ENCODE data around the gene RC3H1. TPM values are rescaled to one million over a fixed set of nuclear protein-coding genes. Genes with fewer than 3 reads are reported as not detected.

RC3H1 gene
- total and polyA plus RNA-seq, 4 donors, result 2.0 to 20.7 (median 9.7) TPM

- peak overlapping the region; percentile 21 to 48 (median 46) for H3K4me3 ChIP-seq (ENCODE audit: low read depth in 1 of 3, low read length in 3 of 3)
- TF ChIP-seq FOXA2 (IDR thresholded peaks at IDR 0.05), result no peak
- TF ChIP-seq, protein P1, sequence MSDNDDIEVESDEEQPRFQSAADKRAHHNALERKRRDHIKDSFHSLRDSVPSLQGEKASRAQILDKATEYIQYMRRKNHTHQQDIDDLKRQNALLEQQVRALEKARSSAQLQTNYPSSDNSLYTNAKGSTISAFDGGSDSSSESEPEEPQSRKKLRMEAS (IDR thresholded peaks at IDR 0.05), result peak; percentile 65
- TF ChIP-seq RAD21 (IDR thresholded peaks at IDR 0.05), result peak in 1 of 2 donors; percentile 25
- TF ChIP-seq RXRA (IDR thresholded peaks at IDR 0.05), result peak; percentile 73 to 77
- TF ChIP-seq SP1 (IDR thresholded peaks at IDR 0.05), result peak; percentile 85
- peak; percentile 77 to 84 for TF ChIP-seq HNF4A (conservative IDR thresholded peaks at IDR 0.05)
- TF ChIP-seq YY1 (IDR thresholded peaks at IDR 0.05), result peak; percentile 58
- TF ChIP-seq EGR1 (IDR thresholded peaks at IDR 0.05; ENCODE audit: low read depth in 2 of 2), result no peak
- TF ChIP-seq, protein P2, sequence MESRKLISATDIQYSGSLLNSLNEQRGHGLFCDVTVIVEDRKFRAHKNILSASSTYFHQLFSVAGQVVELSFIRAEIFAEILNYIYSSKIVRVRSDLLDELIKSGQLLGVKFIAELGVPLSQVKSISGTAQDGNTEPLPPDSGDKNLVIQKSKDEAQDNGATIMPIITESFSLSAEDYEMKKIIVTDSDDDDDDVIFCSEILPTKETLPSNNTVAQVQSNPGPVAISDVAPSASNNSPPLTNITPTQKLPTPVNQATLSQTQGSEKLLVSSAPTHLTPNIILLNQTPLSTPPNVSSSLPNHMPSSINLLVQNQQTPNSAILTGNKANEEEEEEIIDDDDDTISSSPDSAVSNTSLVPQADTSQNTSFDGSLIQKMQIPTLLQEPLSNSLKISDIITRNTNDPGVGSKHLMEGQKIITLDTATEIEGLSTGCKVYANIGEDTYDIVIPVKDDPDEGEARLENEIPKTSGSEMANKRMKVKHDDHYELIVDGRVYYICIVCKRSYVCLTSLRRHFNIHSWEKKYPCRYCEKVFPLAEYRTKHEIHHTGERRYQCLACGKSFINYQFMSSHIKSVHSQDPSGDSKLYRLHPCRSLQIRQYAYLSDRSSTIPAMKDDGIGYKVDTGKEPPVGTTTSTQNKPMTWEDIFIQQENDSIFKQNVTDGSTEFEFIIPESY (IDR thresholded peaks at IDR 0.05), result peak; percentile 26
- no peak for TF ChIP-seq NR2F2 (IDR thresholded peaks at IDR 0.05)
- TF ChIP-seq FOXA1 (IDR thresholded peaks at IDR 0.05), result no peak
- TF ChIP-seq ATF3 (IDR thresholded peaks at IDR 0.05), result no peak
- TF ChIP-seq, protein P3, sequence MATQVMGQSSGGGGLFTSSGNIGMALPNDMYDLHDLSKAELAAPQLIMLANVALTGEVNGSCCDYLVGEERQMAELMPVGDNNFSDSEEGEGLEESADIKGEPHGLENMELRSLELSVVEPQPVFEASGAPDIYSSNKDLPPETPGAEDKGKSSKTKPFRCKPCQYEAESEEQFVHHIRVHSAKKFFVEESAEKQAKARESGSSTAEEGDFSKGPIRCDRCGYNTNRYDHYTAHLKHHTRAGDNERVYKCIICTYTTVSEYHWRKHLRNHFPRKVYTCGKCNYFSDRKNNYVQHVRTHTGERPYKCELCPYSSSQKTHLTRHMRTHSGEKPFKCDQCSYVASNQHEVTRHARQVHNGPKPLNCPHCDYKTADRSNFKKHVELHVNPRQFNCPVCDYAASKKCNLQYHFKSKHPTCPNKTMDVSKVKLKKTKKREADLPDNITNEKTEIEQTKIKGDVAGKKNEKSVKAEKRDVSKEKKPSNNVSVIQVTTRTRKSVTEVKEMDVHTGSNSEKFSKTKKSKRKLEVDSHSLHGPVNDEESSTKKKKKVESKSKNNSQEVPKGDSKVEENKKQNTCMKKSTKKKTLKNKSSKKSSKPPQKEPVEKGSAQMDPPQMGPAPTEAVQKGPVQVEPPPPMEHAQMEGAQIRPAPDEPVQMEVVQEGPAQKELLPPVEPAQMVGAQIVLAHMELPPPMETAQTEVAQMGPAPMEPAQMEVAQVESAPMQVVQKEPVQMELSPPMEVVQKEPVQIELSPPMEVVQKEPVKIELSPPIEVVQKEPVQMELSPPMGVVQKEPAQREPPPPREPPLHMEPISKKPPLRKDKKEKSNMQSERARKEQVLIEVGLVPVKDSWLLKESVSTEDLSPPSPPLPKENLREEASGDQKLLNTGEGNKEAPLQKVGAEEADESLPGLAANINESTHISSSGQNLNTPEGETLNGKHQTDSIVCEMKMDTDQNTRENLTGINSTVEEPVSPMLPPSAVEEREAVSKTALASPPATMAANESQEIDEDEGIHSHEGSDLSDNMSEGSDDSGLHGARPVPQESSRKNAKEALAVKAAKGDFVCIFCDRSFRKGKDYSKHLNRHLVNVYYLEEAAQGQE (IDR thresholded peaks at IDR 0.05), result peak; percentile 61
- peak; percentile 1 for TF ChIP-seq HNF4G (IDR thresholded peaks at IDR 0.05)
- TF ChIP-seq GABPA (IDR thresholded peaks at IDR 0.05 in 1 of 2, conservative IDR thresholded peaks at IDR 0.05 in 1 of 2), result peak in 1 of 2 donors; percentile 27
- TF ChIP-seq, protein P4, sequence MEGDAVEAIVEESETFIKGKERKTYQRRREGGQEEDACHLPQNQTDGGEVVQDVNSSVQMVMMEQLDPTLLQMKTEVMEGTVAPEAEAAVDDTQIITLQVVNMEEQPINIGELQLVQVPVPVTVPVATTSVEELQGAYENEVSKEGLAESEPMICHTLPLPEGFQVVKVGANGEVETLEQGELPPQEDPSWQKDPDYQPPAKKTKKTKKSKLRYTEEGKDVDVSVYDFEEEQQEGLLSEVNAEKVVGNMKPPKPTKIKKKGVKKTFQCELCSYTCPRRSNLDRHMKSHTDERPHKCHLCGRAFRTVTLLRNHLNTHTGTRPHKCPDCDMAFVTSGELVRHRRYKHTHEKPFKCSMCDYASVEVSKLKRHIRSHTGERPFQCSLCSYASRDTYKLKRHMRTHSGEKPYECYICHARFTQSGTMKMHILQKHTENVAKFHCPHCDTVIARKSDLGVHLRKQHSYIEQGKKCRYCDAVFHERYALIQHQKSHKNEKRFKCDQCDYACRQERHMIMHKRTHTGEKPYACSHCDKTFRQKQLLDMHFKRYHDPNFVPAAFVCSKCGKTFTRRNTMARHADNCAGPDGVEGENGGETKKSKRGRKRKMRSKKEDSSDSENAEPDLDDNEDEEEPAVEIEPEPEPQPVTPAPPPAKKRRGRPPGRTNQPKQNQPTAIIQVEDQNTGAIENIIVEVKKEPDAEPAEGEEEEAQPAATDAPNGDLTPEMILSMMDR (IDR thresholded peaks at IDR 0.05; ENCODE audit: low read depth, low read length, missing input control), result no peak
- peak; percentile 31 for TF ChIP-seq TAF1 (conservative IDR thresholded peaks at IDR 0.05)
- TF ChIP-seq JUND (IDR thresholded peaks at IDR 0.05), result peak; percentile 56 to 74
- no peaks in the 10 kb centered on the region for H3K27me3 ChIP-seq (ENCODE audit: control insufficient read depth in 4 of 4, insufficient read depth in 4 of 4, low read length in 3 of 4)
- H3K36me3 ChIP-seq (ENCODE audit: control insufficient read depth in 4 of 4, insufficient read depth in 3 of 4, low read depth in 1 of 4, low read length in 3 of 4), result no peaks in the 10 kb centered on the region
- H3K27ac ChIP-seq (ENCODE audit: low read depth in 1 of 2, low read length in 2 of 2), result peak overlapping the region; percentile 72 to 89
- 35% methylated on average over 8 of the region's 8 CpGs for whole genome bisulfite sequencing
- H3K9me3 ChIP-seq (ENCODE audit: control insufficient read depth in 4 of 4, low read length in 3 of 4), result no peaks in the 10 kb centered on the region
- DNase-seq (ENCODE audit: low spot score), result no peak
- H3K4me1 ChIP-seq (ENCODE audit: control insufficient read depth in 4 of 4, insufficient read depth in 4 of 4, low read length in 3 of 4), result peaks cover 3 to 45% (median 30%) of the 10 kb centered on the region in 4 donors
- H3K9ac ChIP-seq (ENCODE audit: low read depth in 1 of 2, low read length in 2 of 2), result peak overlapping the region; percentile 41 to 59
Measured at GRCh38 chr1:173925306-173926242, 96.6 kb downstream of the RC3H1 start.

All from liver (tissue), 9 donors.